Fibroblast of upper back skin (primary cell): ENCODE data around the gene BTG1.
"Not testable (repeated sequence)": the region's sequence is repeated elsewhere in the genome, so short reads cannot be mapped to it uniquely, and the experiment has no call there.

ENCODE experiments used
- DNase-seq: peaks from one replicate; pipeline ENCODE4 v3.0.0-alpha.2; 2013

BTG1 gene

DNA sequence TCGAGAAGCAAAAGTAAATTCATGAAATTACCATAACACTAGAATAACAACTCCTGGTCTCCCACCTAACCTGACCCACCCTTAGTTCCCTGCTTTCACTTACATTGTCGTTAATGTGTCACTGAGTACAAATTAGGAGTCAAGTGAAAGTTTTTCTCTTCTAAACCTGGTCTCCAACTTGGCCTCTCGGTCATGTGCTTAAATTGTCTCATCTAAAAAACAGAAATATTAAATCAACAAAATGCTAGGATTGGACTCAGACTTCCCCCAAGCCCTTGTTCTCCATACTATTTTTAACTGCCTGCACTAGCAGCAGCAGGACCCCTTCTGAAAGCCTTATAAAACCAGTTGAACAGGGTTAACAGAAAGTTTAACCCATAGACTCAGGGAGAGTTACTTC, 1.8 kb upstream of the BTG1 start:
- DNase-seq = no peak

DNA sequence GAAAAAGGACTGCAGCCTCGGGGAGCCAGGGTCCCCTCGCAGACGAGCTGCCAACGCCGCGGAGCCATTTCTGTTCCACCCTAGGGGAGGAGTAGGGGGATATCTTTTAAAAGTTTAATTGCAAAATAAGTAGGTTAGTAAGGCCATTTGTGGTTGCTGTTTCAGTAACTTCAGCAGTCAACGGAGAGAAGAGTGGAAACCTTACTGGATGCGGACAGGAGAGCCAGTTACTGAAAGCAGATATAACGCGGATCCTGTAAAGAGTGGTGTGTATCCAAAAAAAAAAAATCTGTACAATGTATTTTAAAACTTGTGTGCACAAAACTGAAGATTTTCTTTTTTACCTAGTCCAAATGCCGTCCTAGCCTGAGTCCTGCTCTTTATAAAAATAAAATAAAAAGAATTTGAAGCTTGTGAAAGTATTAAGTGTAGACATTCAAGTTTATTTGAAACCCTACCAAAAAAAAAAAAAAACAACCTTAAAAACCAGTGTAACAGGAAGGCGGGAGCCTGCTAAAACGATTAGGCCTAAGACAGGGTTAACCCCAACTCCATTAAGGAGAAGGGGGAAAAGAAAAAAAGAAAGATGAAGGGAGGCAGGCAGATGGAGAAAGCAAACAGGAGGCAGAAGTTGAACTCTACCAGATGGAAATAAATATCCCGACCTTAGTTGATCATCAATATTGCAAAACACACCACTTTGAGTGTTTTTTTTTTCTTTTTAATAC, 1.0 kb upstream of the BTG1 start:
- DNase-seq = no peak

DNA sequence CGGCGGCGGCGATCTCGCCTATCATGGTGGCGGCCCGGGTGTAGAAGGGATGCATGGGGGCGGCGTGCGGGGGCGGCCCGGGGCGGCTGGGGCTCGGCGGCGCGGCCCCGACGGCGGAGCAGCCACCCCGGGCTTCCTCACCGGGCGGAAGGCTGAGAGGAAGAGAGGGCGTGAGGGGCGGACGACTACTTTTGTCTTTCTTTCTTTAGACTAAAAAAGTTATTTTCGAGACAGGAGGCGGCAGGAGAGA, 240 bp downstream of the BTG1 start:
- no peak for DNase-seq

DNA sequence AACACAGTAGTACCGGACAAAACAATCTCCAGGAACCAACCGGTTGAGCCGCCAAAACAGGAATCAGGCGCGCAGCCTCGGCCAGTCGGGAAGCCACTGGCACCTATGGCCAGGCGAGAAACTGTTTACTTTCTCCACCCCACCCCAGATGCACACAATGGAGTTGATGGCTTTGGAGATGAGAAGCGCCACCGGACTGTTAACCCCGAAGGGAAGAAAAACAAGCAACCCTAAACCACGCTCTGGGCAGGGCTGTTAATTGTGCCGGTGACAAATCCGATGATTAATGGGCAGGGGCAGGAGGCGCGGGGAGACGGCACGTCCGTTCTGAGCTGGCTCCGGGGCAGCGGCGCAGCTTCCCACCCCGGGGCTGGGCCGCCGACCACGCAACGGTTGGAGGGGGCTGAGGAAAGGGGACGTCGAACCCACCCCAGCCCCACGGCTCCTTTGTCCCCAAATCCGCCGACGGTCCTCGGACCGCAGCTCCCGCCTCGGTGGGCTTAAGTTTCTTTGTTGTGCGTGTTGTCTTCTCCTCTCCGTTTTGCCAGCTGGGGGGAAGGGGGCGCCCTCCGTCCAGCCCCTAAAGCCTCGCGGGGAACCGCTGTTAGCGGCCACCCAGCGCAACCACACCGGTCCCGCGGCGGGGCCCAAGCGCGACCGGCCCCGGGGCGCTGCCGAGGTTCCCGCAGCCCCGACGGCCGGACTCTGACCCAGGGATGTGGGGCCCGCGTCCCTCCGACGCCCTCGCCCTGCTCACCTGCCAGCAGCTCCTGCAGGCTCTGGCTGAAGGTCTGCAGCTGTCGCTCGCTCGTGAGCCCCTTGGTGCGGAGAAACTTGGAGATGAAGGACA, 790 bp downstream of the BTG1 start:
- peak; percentile 59 for DNase-seq

DNA sequence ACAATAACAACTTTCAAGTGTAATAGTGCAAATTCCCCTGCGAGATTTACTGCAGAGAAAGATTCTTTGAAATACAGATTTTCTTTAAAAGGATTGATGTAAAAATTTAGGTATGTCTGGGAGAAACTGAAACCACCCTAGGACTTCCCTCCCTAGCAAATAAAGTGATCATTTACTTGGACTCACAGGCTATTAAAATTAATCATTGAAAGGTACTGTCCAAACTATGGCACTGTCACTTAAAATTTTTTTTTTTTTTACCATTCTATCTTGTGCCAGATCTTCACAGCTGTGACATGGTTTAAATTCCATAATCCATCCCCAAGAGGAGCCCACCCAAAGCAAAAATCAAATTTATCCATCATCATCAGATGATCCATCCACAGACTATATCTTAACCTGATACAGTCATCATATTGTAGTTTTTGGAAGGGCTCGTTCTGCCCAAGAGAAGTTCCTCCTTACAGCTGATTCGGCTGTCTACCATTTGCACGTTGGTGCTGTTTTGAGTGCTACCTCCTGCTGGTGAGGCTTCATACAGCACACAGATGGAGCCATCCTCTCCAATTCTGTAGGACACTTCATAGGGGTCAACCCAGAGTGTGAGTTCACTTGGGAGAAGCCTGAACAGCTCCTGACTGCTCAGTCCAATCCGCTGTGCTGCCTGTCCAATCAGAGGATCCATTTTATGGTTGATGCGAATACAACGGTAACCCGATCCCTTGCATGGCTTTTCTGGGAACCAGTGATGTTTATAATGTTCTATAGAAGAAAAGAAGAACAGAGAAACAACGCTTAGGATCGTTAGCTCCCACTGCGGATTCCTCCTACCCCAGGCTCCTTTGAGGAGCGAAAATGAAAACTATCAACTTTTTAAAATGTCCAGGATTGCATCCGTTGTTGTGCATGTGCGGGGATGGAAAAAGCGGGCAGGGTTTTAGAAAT, 1.7 kb downstream of the BTG1 start:
- DNase-seq = peak; percentile 97

DNA sequence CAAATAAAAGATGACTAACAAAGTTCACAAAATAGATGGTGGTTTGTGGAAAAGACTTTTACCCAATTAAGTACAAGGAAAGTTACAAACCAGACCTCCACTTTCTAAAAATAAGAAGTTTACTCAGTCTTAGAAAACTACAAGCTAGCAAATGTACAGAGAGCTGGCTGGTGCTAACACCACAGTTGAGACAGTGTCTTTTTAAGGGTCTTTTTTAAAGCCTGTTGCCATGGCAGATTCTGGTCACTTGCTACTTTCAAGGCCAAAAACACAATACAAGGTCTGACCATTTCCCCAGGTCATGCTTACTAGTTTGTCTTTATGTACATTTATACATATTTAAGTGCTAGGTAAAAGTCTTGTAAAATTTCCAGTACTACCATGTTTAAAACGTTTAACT, 2.4 kb downstream of the BTG1 start:
- DNase-seq = no peak

DNA sequence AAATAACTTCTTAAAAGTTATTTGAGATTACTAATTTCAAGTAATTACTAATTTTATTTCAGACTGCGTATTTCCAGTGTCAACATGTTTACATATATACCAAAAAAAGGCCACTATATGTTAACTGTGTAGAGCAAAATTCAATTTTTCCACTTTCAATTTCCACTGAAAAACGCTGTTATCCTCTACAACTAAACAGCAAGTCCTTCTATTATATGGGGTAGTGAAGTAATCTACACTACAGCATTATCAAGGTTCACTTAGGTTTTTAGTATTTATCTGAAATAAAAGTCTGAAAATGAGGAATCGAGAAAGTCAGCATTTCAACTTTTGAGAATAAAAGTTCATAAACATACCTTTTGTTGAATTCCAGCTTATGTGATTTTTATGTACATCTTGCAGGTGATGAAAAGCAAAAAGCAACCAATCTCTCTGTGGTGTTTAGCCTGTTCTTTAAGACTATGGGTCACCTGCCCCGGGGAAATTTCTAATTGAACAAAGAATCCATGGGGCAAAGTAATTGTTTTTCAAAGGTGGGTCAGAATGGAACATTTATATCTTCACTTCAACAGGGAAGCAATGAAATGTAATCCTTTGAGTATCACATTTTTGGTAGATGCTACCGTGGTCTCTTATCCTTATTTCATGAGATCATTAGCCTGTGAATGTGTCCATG, 3.3 kb downstream of the BTG1 start:
- no peak for DNase-seq

DNA sequence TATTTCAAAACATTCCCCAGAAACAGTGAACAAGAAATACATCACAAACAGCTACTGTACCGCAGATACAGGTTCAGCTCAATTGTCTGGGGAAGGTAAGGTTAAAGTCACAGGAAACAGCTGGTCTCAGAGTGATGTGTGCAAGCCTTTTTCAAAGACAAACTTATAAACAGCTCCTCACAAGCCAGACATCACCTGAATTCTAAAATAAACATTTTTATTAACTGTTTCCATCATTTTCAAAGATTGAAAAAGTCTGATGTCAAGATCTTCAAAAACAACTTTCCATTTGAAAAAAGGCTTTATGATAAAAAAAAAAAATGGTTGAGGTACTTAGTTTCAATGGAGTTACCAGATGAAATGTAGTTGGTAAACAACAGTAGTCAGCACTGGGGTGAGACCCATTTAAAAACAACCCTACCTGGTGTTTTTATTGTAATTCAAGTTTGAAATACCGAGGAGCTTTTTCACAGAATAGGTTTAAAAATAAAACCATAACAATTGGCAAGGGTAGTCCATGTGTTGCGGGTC, 4.0 kb downstream of the BTG1 start:
- DNase-seq = no peak

DNA sequence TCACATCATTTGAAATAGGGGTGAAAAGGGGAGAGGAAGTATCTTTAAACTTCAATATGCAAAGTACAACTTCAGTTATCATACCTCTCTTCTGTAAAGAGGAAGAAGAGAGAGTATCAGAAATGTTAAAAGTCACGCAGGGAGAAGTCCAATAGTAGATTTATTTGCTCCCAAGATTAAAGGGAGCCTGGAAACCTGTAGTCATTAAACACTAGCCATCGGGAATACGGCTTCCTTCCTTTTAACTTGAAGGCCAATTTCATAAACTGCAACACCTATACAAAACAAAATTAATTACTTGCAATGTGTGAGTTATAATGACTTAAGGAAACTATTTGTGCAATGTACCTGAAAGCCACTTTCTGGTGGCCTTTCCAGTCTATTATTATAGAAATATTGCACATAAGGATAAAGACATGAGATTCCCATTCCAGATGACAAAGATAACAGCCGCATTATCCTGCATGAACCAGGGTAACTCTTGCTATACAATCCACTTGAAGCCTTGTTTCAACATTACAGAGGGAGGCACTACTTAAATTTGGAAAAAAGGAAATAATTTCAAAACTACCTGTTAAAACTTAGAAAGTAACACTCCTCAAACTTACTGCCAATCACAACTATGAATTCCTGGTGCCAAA, 4.6 kb downstream of the BTG1 start:
- DNase-seq = no peak

DNA sequence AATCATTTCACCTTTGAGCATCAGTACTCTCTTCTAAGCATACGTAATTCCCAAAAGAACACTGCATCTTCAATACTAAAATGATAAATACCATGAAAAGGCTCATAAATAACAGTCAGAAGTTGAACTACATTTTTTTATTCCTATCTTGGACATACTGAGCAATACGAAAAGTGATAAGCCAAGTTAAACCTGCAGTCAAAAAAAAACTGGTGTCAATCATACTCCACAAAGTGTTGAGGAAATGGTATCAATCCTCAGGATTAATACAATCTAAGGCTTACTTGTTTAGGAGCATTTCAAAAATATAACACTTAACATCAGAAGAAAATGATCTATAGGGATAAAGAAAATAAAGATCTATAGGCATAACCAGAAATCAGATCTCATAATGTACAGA, 5.5 kb downstream of the BTG1 start:
- DNase-seq = no peak

DNA sequence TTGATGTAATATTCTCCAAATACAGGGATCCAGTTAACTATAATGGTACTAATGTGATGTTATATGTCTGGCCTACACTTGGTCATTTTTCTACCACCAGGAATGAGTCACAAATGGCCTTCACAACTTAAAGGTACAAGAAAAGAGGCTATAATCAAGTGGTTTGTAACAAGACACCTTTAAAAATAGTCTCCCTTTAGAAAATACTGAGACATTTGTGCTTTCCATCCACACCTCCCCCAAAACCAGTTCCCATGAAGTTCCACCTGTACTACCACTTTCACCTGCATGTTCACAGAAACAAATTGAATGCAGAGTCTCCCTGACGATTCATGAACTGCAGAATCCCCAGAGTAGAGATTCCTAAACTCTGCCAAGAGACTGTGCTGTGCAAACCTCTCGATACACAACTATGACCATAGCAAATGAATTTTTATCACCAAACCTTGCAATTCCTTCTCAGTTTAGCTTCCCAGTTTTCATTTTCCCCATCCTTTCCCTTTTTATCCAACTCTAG, 6.0 kb downstream of the BTG1 start:
- no peak for DNase-seq

DNA sequence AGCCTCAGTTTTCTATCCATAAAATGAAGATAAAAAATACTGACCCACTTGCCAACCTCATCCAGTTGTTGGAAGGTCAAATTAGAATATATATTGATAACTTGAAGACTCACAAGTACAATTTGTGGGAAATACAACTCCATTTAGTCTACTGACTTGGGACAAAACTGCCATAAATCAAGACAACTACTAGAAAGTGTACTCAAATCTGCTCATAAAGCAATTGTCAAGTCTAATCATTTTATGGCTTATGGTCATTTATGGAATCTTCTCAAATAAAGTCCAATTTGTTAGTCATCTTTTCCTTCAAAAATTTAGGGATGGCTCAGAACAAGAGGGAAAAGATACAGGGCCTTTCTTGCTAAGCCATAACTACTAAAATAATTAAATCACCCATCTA, 7.0 kb downstream of the BTG1 start:
- DNase-seq = no peak

DNA sequence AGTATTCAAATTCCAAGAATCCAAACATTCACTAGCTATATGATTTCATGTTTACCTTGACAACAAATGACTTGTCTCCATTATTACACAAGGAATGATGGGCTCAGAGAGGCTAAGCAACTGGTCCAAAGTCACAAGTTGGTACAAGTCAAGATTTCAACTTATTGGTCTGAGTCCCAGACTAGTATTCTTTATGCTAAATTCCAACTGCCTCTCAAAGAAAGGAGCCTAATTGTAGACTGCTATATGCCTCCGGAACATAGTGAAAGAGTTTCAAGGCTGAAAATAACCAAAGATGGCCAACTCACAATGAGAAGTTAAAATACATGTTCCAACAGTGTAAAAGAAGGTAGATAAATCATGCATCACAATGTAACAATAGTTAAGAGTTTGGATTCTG, 7.5 kb downstream of the BTG1 start:
- no peak for DNase-seq

DNA sequence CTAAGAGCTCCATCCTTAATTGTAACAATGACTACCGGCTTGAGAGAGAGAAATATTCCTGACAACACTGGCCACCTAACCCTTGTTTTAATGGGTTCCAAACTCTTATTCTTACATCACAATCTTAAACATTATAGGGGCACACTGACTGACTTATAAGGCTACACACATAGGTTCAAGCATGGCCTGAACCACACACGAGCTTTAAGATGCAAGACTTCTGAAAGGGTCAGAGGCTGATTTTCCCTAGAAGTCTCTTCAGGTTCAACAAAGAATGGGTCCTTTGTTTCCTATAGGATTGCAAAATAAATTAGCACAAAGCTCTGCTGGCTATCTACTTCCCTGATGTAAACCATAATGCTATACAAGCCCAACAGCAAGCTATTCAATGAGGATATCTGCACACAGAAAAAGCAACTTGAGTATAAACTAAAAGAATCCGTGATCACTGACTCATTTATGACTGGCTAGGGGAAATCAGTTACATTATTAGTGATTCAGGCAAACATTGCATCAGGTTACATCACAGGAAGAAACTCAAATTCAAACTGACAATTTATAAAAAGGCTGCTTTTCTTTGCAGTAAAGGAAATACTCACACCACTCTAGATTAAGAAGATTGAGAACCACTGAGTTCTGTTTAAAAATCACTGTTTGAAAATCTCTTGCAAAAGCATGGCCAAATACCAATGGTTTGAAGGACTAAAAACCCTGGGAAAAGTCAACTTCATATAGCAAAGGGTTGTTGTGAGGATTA, 8.5 kb downstream of the BTG1 start:
- DNase-seq = peak; percentile 93

DNA sequence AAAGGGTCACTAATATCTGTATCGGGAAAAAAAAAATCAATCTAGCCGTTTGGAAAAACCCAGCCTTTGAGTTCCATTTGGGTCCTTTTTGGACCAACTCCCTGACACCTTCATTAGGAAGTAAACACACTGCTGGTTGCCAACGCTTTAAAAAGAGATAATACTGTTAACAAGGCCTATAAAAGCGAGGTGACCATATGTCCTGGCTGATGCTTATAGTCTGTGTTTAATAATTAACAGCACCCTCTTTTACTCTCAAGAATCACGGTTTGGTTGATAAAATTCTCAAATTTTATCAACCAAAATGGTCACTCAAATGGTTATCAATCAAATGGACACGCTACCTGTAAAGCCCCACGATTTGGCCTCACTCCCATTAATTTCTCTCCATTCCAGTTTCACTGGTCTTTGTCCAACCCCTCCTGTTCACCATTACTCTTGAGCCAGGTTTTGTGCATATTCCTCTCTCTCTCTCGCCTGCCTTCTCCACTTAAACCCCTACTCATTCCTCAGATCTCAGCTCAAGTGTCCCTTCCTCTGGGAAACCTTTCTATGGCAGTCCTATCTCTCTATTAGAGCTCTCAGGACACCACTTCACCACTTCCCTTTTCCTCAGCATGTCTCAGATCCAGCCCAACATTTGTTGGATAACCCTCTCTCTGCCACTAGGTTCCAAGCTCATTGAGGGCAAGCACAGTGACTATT, 9.5 kb downstream of the BTG1 start:
- DNase-seq = no peak

DNA sequence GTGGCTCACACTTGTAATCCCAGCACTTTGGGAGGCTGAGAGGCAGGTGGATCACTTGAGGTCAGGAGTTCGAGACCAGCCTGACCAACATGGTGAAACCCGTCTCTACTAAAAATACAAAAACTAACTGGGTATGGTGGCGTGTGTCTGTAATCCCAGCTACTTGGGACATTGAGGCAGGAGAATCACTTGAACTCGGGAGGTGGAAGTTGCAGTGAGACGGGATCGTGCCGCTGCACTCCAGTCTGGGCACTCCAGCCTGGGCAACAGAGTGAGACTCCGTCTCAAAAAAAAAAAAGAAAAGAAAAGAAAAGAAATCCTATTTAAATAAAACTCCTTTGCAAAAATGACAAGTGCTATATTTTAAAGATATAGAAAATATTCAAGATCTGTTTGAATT, 10.1 kb downstream of the BTG1 start:
- DNase-seq = not testable (repeated sequence)

DNA sequence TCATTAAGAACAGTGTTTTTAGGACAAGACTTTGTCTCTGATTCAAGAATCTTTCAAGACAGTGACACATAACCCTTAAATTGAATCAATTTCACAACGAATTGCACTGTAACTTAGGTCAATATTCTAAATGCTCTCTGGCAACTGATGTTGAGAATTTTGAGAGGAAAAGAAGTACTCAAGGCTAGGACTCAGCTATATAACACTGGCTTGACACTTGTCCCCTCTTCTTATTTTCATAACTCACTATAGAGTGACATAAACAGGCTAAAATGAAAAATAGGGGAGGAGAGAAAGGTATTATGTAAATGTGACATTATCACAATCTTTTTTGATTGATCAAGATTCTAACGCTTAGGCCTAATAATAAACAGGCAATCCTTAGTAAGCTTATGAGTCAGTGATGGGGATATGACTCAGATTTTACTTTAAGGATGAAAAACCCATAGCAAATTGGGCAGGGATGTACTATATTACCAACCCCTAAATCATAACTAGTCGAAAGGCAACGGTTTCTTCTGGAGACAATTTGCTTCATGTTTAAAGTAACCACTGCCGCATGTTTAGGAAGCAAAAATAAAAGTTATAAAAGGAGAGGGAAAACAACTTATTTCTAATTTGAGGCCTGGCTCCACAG, 10.9 kb downstream of the BTG1 start:
- DNase-seq = peak; percentile 87

DNA sequence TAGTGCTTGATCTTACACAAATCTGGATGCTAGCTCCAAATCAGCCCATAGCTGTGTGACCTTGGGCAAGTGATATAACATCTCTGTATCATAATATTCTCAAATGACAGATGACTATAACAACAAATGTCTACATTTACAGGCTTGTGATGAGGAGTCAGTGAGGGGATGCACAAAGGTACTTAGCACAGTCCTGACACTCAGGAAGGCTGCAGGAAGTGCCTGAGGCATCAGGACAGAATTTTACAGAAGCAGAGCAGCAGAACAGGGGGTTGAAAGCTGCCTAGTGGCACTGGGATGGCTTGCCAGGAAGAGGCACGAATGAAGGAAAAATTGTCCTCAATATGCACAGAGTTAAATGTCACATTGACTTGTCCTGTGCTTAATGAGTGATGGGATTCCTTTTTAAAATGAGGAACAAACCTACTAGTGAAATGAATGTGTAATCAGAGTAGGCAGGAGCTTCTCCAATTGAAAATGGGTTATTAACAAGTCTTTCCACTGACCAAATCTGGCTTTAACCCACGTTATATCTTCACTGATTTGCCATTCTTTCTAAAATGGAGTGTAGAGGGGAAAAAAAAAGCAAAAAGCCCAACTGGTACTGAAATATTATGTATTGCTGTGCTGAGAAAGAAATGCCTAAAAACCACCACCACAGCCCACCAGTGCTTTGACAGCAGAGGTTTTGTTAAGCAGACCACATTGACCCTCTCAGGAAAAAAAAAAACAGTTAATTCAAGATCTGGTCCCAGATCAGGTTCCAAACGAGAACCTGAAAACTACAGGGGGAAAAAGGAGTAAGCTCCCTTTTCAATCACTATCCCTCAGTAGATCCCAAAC, 11.6 kb downstream of the BTG1 start:
- no peak for DNase-seq

DNA sequence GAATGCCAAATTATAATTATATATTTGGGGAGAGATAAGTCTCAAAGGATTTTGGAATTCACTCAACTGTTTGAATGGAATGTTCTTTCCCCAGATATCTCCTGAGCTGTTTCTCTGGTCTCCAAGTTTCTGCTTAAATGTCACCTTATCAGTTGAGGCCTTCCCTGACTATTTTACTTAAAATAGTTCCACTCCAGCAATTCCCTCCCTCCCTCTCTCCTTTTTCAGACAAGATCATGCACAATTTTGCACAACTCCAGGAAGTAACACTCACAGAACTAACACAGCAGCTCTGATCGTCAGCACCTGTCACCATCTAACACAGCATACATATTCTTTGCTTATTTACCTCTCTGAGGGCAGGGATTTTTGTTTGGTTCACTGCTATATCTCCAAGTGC, 12.5 kb downstream of the BTG1 start:
- no peak for DNase-seq
